Measurements from ENCODE around the gene BBS9.

GRCh38 chr7:33639552-33640197 is 510.3 kb downstream of the BBS9 start:
- TF ChIP-seq, protein P1, sequence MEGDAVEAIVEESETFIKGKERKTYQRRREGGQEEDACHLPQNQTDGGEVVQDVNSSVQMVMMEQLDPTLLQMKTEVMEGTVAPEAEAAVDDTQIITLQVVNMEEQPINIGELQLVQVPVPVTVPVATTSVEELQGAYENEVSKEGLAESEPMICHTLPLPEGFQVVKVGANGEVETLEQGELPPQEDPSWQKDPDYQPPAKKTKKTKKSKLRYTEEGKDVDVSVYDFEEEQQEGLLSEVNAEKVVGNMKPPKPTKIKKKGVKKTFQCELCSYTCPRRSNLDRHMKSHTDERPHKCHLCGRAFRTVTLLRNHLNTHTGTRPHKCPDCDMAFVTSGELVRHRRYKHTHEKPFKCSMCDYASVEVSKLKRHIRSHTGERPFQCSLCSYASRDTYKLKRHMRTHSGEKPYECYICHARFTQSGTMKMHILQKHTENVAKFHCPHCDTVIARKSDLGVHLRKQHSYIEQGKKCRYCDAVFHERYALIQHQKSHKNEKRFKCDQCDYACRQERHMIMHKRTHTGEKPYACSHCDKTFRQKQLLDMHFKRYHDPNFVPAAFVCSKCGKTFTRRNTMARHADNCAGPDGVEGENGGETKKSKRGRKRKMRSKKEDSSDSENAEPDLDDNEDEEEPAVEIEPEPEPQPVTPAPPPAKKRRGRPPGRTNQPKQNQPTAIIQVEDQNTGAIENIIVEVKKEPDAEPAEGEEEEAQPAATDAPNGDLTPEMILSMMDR (IDR thresholded peaks at IDR 0.05; ENCODE audit: low read length) = no peak
- no peak for TF ChIP-seq EZH2 (optimal IDR thresholded peaks at IDR 0.05; ENCODE audit: low read depth, low read length)
- no peak for TF ChIP-seq EZH2phosphoT487 (IDR thresholded peaks at IDR 0.05; ENCODE audit: low read length)
